K562 treated with DMSO at 1 percent for 4 hours (cell line): ENCODE measurements around the gene DHRS7C. TPM values are rescaled to one million over a fixed set of nuclear protein-coding genes. Genes with fewer than 3 reads are reported as not detected.

Experiments used
- total RNA-seq: library from RNA; unstranded; fragments of 300-600 nt; gene quantifications from 2 replicates; pipeline ENCODE4 v1.2.3, GENCODE V29; 2022; ENCODE audit not compliant: insufficient read depth

Gene DHRS7C, protein sequence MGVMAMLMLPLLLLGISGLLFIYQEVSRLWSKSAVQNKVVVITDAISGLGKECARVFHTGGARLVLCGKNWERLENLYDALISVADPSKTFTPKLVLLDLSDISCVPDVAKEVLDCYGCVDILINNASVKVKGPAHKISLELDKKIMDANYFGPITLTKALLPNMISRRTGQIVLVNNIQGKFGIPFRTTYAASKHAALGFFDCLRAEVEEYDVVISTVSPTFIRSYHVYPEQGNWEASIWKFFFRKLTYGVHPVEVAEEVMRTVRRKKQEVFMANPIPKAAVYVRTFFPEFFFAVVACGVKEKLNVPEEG
- not detected in 2 replicates for total RNA-seq

DNA sequence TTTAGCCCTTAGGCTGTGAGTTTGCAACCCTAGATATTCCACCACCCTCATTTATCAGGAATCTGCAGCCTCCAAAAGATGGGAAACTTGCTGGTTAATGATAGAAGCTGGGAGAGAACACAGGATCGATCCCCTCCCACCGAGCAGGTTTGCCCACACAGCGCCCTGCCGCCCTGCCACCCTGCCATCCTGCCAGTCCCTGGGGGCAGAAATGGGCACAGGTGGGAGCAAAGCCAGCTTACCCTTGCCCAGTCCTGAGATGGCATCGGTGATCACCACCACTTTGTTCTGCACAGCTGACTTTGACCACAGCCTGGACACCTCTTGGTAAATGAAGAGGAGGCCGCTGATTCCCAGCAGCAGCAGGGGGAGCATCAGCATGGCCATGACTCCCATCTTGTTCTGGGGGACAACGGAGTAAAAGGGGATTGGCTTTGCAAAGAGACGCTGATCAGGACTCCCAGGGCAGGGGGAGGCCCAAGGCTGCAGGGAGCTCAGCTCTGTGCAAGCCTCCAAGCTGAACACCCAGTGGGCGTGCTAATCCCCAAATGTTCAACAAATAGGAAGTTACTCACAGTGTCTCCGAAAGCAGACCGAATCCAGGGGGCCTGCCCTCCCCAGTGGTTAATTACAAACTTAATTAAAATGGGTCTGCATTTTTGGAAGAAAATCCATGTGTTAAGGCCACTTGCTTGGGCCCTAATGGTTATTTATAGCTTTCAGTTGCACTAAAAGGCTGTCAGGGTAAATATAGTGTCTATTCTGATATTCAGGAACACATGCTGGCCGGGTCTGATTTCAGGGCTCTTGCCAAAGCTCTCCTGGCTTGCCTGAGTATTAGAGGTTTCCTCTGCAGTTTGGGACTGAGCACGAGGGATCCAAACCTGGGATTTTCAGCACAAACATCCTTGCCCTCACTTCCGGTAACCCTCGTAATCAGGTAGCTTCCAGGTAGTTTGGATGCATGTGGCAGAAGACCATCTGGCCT, at the start of gene DHRS7C:
Gene DHRS7C (minus strand): TSS at position 704 of the 988 bp plus-strand sequence. CDS start 308 bp downstream, at position 396.

DNA sequence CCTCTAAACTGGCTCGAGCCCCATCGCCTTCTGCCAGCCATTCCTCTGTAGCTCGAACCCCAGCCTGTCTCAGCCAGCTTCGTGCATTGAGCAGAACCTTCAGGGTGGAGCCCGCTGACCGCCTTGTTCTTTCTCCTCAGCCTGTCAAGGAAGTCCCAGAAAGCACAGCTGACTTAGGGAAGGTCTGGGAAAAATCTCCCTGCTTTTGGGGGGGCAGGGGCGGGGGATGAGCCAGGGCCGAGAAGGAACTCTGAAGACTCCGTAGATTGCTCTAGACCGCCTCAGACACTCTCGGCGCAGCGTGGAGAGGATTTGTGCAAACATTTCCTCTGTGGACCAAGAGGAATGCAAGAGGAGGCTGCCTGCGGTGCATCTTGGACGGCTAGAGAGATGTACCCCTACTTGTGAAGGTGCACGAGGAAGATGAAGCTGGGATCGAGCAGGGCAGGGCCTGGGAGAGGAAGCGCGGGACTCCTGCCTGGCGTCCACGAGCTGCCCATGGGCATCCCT, 34.3 kb upstream of the DHRS7C start, which contains the start of gene GLP2R:
Gene GLP2R (plus strand): TSS at position 284 of the 510 bp plus-strand sequence. CDS start 140 bp downstream, at position 424.

DNA sequence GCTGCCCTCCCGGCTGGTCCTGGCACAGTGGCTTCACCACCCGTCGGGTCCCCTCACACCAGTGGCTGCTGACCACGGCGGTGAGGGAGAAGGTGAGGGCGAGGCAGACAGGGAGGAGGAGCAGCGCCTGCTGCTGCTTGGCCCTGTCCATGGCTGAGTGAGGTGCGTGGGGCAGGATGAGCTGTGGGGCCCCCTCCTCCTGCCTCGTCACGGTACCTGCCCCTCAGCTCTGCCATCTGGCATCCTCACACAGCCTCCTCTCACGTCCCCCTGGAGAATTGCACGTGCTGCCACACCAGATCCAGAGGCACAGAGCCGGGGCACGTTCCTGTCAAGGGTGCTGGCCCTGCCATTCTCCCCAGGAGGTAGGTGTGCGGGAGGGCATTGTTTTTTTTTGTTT, 30.5 kb upstream of the DHRS7C start, which contains the start of gene GSG1L2:
Gene GSG1L2 (minus strand): TSS at position 159 of the 400 bp plus-strand sequence. CDS start 8 bp downstream, at position 151.

Other genes with a start within 250 kb of the DHRS7C start
- 8.0 and 25.7 TPM in 2 replicates for gene STX8, start 215.8 kb downstream of the DHRS7C start, total RNA-seq
- gene CFAP52, start 214.9 kb downstream of the DHRS7C start, total RNA-seq: not detected in 2 replicates
- not detected in 2 replicates for gene USP43, start 146.1 kb downstream of the DHRS7C start, total RNA-seq
- not detected in 2 replicates for gene GSG1L2, start 30.5 kb upstream of the DHRS7C start, total RNA-seq
- not detected in 2 replicates for gene GLP2R, start 34.3 kb upstream of the DHRS7C start, total RNA-seq
- gene RCVRN, start 113.7 kb upstream of the DHRS7C start, total RNA-seq: not detected in 2 replicates